ENCODE results near the gene ABCC6. TPM values are rescaled to one million over a fixed set of nuclear protein-coding genes. Genes with fewer than 3 reads are reported as not detected.

The ABCC6 gene
- total and polyA plus RNA-seq, 2 of the 13 experiments (the other 11 are each of a cell fraction or from before 2014, with no cell fraction given) = 82.4 to 105 TPM

DNA sequence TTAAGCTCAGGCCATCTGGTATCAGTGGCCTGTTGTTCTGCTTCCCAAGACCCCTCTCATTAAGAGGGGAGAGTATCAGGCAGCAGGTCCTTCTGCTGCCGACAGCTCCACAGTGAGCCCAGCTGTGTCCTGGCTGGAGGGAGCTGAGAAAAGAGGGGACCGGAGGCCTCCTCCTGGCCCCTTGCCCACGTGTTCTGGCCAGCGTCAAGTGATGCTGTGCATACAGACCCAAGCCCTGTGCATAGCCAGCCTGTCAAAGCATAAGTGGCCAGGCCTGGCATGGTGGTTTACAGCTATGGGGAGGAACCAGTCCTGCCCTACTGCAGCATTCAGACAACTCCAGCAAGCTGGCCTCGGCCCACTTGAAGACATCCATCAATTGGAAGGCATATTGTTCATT is 48.0 kb downstream of the ABCC6 start:
- WGBS (ENCODE audit: low lambda C conversion rate) = 100% methylated on average over 1 of the region's 5 CpGs
- no TSS peak for BruUV-seq (replicated peaks)
- Histone ChIP-seq H3K9me3 (ENCODE audit: low read length) (no peaks in the 10 kb centered on the region), H3K4me1 (ENCODE audit: insufficient read depth, low read length) (no peaks in the 10 kb centered on the region), H2AFZ (ENCODE audit: low read length) (no peak overlapping the region), H4K20me1 (ENCODE audit: insufficient read depth, low read length) (peaks cover 4% of the 10 kb centered on the region; the same call in 1 of the 2 replicates), H3K4me2 (ENCODE audit: low read depth, low read length) (no peak overlapping the region), H3K9ac (ENCODE audit: insufficient read depth, low read depth, low read length) (no peak overlapping the region), H3K36me3 (replicated peaks in 1 of 2; ENCODE audit: control insufficient read depth in 1 of 2, insufficient read depth in 2 of 2, low read length in 2 of 2) (peaks cover 59 to 87% of the 10 kb centered on the region in 2 experiments), H3K79me2 (ENCODE audit: insufficient read depth, low read length) (no peaks in the 10 kb centered on the region), H3K4me3 (replicated peaks in 1 of 3; ENCODE audit: insufficient read depth in 1 of 3, low read depth in 2 of 3, low read length in 3 of 3) (no peak overlapping the region), H3K27ac (ENCODE audit: extremely low read length, insufficient read depth, low read length) (no peak overlapping the region), H3K27me3 (ENCODE audit: control insufficient read depth in 1 of 2, insufficient read depth in 2 of 2, low read length in 2 of 2) (no peaks in the 10 kb centered on the region)
- in situ Hi-C loops (cut with HindIII; ENCODE audit: extremely low pct_ligation_motif_present, low pct_unique_long_range_greater_than_20kb) (no loop called here), intact Hi-C loops (cut with micrococcal nuclease; ENCODE audit: unreplicated experiment) (no loop called here)
- DNase-seq (ENCODE audit: low spot score) (no peak), ATAC-seq (peak; percentile 17), FAIRE-seq (no peak)
- ChIA-PET CTCF (ENCODE audit: low intra/inter-chr PET ratio, low total read pairs) (no interaction called here), POLR2A (interaction anchor here (0.8 kb wide), 1 partner anchor 11 kb away, joined by 3 read pairs; no protein-coding TSS in a partner anchor)
- TF ChIP-seq, protein P1, sequence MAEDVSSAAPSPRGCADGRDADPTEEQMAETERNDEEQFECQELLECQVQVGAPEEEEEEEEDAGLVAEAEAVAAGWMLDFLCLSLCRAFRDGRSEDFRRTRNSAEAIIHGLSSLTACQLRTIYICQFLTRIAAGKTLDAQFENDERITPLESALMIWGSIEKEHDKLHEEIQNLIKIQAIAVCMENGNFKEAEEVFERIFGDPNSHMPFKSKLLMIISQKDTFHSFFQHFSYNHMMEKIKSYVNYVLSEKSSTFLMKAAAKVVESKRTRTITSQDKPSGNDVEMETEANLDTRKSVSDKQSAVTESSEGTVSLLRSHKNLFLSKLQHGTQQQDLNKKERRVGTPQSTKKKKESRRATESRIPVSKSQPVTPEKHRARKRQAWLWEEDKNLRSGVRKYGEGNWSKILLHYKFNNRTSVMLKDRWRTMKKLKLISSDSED (CRISPR knock-in tag; IDR thresholded peaks at IDR 0.05) = no peak
- TF ChIP-seq ZNF225 (CRISPR knock-in tag; IDR thresholded peaks at IDR 0.05) = 0 out of 2 replicates have a peak, but pooled peaks have one; percentile 22
- TF ChIP-seq ZBTB10 (CRISPR knock-in tag; IDR thresholded peaks at IDR 0.05; ENCODE audit: borderline replicate concordance) = no peak
- TF ChIP-seq ZNF891 (CRISPR knock-in tag; IDR thresholded peaks at IDR 0.05) = peak; percentile 24; the same call in 1 of the 2 replicates
- TF ChIP-seq SP4 (CRISPR knock-in tag; IDR thresholded peaks at IDR 0.05) = 0 out of 2 replicates have a peak, but pooled peaks have one; percentile 43
- TF ChIP-seq, protein P2, sequence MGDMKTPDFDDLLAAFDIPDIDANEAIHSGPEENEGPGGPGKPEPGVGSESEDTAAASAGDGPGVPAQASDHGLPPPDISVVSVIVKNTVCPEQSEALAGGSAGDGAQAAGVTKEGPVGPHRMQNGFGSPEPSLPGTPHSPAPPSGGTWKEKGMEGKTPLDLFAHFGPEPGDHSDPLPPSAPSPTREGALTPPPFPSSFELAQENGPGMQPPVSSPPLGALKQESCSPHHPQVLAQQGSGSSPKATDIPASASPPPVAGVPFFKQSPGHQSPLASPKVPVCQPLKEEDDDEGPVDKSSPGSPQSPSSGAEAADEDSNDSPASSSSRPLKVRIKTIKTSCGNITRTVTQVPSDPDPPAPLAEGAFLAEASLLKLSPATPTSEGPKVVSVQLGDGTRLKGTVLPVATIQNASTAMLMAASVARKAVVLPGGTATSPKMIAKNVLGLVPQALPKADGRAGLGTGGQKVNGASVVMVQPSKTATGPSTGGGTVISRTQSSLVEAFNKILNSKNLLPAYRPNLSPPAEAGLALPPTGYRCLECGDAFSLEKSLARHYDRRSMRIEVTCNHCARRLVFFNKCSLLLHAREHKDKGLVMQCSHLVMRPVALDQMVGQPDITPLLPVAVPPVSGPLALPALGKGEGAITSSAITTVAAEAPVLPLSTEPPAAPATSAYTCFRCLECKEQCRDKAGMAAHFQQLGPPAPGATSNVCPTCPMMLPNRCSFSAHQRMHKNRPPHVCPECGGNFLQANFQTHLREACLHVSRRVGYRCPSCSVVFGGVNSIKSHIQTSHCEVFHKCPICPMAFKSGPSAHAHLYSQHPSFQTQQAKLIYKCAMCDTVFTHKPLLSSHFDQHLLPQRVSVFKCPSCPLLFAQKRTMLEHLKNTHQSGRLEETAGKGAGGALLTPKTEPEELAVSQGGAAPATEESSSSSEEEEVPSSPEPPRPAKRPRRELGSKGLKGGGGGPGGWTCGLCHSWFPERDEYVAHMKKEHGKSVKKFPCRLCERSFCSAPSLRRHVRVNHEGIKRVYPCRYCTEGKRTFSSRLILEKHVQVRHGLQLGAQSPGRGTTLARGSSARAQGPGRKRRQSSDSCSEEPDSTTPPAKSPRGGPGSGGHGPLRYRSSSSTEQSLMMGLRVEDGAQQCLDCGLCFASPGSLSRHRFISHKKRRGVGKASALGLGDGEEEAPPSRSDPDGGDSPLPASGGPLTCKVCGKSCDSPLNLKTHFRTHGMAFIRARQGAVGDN (CRISPR knock-in tag; IDR thresholded peaks at IDR 0.05) = peak; percentile 33; the same call in 1 of the 2 replicates
- 0 out of 2 replicates have a peak, but pooled peaks have one; percentile 25 for TF ChIP-seq HES4 (CRISPR knock-in tag; IDR thresholded peaks at IDR 0.05; ENCODE audit: borderline replicate concordance)

Data from HepG2 (cell line).